NB4 (cell line): ENCODE data around the gene NPAS3.

ENCODE experiments used
- CTCF ChIP-seq: IDR thresholded peaks from one replicate; pipeline ENCODE4 v1.5.1; 2012; ENCODE audit warnings: low read depth, low read length
- POLR2A ChIP-seq: IDR thresholded peaks from 2 replicates; pipeline ENCODE4 v1.6.1; 2011; ENCODE audit warnings: mild to moderate bottlenecking; ENCODE audit not compliant: insufficient read length; ENCODE audit errors: extremely low read depth

- TF ChIP-seq CTCF, result no peak
- TF ChIP-seq POLR2A, result no peak
These were observed 794.6 kb downstream of the NPAS3 start for GRCh38 chr14:33733310-33733709.
